Islet of Langerhans (tissue), 1 donor: ENCODE data around the gene ATF7.
"Not testable (repeated sequence)": the region's sequence is repeated elsewhere in the genome, so short reads cannot be mapped to it uniquely, and the experiment has no call there.

Experiments
- FAIRE-seq: peaks from one replicate; lab custom pipeline; 2011; peaks lifted over from hg19 to GRCh38; lab: Jason Lieb, UNC

Gene ATF7

DNA sequence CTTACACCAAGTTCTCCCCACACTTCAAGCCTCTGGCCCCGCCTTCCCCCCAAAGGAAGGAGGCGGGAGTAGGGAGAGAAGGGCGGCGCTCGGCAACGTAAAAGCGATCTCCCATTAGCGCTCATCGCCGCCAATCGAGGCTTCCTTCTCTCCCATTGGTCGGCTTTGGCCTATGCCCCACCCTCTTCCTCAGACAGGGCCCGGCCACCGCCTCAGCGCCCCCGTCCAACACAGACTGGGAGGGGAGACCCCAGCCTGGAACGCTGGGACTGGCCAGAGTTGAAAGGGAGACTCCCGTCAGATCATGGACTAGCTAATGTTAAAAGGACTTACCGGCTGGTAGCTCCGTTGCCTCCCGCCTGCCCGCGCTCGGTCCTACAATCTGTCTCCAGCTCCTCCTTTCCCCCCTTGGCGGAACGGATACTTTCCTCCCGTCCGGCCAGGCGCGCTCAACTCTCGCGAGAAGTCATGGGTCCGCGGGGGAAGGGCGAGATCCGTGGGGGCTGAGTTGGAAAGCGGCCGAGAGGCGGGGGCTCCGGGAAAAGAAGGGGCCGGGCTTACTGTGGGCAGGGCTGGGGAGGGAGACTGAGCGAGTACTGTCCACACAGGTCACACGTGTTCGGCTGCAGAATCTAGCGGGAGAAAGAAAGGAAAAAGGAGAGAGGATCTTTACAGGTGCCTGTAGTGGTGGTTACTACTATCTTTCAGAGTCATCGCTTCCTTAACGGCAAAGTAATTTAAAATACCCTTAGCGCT lies at the start of gene ATF7:
Gene ATF7 (minus strand): TSS at position 437 of the 756 bp plus-strand sequence. CDS start 25,382 bp downstream, outside the sequence.
- peak; percentile 41 for FAIRE-seq

DNA sequence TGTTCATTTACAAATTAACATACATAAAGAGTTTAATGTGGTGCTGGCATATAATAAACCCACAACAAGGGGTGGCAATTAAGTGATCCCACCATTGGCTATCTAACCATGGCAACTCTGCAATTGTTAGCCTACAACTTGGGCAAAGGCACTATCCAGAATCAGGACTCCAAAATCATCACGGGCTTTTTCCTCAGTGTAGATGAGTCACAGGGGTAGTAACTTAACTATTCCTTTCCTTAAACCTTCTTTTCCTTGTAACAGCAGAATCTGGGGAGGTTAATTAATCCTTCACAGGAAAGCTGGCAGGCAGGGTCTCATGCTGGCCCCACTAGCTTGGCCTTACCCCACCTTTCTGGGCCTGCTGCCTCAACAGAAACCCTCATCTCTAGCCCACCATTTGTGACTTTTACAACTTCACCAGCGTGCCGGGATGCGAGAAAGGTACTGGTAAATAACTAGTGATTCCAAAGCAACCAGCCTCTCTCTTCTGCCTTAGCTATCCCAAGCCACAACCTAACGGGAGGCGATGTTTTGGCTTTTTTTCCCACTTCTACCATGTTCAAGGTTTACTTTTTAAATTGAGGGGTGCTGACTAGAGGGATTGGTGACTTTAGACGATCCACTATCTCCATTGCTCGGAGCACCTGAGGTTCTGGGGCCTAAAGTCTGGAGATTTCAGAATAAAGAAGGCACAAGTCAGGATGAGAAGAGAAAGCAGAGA lies 49.0 kb upstream of the ATF7 start:
- no peak for FAIRE-seq

DNA sequence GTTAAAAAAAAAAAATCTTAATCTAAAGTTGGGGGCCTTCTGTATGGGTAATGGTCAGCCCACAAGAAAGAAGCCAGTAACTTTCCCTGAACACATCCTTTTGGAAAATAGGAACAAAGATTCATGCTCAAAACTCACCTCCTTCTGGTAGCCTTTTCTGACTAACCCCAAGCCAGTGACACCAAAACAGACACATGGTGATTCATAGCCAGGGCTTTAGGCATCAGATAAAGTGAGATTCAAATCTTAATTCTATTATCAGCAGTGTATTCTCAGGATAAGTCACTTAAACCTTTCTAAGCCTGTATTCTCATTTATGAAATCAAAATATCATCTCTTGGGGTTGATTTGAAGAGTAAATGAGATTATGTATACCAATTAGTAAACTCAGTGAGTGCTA lies 44.8 kb upstream of the ATF7 start:
- no peak for FAIRE-seq

DNA sequence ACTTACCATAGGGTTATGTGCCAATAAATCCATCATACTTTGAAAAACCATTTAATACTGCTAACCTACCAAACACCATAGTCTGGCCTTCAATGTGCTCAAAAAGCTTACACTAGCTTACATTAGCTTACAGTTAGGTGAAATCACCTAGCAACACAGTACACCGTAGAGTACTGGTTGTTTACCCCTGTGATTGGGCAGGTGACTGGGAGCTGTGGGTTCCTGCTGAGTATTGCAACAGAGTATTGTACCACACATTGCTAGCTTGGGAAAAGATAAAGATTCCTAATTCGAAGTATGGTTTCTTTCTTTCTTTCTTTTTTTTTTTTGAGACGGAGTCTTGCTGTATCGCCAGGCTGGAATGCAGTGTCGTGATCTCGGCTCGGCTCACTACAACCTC lies 44.1 kb upstream of the ATF7 start:
- FAIRE-seq: no peak

DNA sequence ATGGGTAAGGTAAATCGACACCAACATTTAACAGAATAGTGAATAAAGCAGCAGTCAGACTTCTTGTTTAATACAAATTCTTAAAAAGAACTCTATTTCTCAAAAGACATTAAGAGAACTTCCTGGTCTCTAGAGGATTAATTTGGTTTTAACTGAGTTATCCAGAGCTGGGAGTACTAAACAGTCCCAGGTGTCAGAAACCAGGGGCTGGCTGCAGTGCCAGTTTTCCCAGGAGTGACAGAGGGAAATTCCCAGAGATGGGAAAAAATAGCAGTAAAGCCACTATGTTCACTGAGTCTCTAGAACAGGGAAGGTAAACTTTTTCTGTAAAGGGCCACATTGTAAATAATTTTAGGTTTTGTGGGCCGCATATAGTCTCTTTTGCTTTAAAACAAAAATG lies 40.9 kb upstream of the ATF7 start:
- no peak for FAIRE-seq

DNA sequence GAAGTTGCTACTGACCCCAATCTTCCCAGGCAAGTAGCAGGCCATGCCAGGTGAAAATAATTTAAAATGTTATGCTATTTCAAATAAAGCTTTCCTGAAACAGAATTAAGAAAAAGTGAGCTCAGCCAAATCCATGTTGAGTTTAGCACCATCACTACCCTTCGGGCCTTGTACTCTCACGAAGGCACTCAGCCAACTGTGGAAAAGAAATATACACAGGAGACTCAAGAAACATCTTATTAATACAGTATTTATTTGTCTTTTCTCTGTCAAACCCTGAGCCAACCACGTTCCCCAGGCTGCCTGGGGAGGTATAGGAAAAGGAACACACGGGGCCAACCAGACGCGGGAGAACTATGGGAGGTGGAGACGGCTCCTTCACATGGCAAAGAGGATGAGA lies 38.8 kb upstream of the ATF7 start:
- FAIRE-seq: no peak

DNA sequence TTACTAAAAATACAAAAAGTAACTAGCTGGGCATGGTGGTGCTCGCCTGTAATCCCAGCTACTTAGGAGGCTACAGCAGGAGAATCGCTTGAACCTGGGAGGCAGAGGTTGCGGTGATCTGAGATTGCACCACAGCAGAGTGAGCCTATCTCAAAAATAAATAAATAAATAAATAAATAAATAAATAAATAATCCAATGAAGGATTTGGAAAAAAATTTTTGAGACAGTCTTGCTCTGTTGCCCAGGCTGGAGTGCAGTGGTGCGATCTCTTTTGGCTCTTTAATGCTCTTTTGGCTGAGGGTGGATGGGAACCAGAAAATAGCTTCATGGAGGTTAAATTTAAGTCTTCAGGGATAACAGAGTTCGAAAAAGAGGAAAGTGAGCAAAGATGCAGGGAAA lies 38.0 kb upstream of the ATF7 start:
- no peak for FAIRE-seq

DNA sequence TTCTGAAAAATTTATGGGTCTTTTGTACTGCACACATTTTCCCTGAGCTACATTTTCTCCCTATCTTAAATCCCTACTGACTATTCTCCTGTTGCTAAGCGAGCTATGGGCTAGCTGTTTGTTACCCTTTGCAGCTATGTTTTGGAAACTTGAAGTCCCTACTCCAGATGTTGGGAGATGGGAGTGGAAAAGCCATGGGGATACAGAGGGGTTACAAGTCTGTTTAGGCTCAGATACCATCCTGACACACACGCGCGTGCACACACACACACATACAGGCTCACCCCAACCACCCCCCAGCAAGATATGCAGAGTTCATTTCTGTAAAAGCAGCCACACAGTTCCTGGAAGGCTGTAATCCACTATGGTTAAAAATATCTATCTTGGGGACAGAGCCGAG lies 33.9 kb upstream of the ATF7 start:
- no peak for FAIRE-seq

DNA sequence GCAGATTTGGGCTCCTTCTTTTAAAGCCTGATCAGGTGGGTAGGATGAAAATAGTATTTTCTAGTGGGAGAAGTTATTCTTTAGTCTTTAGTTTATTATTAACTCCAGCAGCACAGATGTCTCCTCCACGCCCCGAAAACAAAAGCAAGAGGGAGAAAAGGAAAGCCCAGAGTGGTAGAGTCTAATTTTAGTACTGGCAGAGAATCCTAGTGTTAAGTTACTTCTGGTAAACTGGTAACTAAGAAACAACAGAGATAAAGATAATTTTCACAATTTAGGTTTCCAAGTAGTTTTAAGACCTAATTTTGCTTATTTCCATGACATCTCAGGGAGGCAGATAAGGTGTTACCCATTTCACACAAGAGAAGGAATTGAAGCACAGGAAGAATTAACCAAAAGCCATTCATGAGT lies 33.4 kb upstream of the ATF7 start:
- FAIRE-seq: peak; percentile 51

DNA sequence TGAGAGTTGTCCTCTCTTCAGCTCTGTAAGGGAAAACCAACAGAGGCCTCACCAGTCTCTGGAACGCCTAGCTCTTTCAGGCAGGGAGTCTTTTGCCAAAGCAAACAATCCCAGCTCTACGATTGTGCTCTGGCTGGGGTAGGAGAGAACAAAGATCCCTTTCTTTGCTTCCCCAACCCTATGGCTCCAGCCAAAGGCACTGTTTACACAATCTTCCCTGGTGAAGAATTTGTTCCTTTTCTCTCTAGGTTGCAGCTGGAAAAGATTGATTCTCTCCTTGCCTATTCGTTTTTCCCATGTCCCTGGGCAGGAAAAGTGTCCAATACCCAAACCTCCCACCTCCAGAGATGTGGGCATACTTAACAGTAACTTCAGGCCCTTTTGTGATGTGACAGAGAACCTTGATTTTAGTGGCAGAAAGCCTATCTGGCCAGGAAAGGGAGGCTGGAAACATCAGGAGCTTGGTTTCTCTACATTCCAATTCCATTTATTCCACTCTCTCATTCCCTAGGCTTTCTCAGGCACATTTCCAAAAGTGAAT lies 32.9 kb upstream of the ATF7 start:
- no peak for FAIRE-seq

DNA sequence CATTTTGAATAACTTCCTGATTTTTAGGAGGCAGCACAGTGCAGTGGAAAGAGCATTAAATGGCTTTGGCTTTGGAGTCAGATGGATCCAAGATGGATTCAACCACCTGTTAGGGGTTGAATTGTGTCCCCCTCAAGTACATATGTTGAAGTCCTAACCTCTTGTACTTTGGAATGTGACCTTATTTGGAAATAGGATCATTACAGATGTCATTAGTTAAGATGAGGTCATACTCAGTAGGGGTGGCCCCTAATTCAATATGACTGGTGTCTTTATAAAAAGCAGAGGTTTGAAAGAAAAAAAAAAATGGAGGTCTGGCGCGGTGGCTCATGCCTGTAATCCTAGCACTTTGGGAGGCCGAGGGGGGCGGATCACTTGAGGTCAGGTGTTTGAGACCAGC lies 30.9 kb upstream of the ATF7 start:
- FAIRE-seq: no peak

DNA sequence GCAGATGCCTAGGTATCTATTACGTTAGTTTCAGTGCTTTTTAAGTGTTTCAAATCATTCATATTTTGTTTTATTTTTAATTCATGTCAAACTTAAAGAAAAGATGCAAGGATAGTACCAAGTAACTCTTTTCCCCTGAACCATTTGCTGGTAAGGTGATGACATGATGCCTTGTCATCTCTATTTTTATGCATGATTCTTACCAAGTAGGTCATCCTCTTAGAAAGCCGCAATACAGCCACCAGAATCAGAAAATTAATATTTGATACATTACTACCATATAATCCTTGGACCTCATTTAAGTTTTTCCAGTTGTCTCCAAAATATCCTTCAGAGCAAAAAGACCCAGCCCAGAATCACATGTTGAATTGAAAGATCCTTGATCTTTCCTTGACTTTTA lies 27.4 kb upstream of the ATF7 start:
- no peak for FAIRE-seq

DNA sequence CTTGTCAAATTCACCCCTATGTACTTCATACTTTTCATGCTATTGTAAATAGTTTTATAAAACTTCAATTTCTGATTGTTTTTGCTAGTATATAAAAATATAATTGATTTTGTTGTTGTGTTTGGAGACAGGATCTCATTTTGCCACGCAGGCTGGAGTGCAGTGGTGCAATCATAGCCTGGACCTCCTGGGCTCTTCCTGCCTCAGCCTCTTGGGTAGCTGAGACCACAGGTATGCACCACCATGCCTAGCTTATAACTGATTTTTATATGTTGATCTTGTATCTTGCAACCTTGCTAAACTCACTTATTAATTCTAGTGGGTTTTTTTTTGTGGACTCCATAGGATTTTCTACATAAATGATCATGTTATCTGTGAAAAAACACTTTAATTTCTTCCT lies 26.2 kb upstream of the ATF7 start:
- no peak for FAIRE-seq

DNA sequence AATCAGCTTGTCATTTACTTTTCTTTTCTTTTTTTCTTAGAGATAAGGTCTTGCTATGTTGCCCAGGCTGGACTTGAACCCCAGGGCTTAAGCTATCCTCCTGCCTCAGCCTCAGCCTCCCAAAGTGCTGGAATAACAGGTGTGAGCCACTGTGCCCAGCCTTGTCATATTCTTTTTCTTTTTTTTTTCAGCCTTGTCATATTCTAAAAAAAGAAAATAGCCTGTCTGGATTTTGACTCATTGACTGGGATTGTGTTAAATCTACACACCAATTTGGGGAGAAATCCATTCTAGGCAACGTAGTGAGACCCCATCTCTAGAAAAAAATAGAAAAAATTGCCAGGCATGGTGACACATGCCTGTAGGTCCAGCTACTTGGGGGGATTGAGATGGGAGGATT lies 25.6 kb upstream of the ATF7 start:
- no peak for FAIRE-seq

DNA sequence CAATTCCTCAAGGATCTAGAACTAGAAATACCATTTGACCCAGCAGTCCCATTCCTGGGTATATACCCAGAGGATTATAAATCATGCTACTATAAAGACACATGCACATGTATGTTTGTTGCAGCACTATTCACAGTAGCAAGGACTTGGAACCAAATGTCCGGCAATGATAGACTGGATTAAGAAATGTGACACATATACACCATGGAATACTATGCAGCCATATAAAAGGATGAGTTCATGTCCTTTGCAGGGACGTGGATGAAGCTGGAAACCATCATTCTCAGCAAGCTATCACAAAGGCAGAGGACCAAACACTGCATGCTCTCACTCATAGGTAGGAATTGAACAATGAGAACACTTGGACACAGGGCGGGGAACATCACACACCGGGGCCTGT lies 20.1 kb upstream of the ATF7 start:
- FAIRE-seq: not testable (repeated sequence)

DNA sequence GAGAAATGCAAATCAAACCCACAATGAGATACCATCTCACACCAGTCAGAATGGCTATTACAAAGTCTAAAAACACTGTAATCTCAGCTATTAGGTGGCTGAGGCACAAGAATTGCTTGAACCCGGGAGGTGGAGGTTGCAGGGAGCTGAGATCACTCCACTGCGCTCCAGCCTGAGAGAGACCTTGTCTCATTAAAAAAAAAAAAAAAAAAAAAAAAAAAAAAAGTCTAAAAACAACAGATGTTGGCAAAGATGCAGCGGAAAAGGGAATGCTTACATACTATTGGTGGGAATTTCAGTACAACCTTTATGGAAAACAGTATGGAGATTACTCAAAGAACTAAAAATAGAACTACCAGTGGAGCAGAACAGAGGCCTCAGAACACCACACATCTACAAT lies 19.0 kb upstream of the ATF7 start:
- FAIRE-seq: no peak

DNA sequence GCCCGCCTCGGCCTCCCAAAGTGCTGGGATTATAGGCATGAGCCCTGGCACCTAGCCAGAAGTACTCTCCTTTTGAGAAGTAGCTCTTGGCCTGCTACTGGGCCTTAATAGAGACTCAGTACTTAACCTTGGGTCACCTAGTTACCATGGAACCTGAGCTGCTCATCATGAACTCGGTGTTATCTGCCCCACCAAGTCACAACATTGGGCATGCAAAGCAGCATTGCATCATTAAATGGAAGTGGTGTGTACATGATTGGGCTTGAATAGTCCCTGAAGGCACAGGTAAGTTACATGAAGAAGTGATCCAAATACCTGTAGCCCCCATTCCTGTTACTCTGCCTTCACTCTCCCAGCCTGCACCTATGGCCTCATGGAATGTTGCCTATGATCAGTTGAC lies 18.0 kb upstream of the ATF7 start:
- FAIRE-seq: no peak

DNA sequence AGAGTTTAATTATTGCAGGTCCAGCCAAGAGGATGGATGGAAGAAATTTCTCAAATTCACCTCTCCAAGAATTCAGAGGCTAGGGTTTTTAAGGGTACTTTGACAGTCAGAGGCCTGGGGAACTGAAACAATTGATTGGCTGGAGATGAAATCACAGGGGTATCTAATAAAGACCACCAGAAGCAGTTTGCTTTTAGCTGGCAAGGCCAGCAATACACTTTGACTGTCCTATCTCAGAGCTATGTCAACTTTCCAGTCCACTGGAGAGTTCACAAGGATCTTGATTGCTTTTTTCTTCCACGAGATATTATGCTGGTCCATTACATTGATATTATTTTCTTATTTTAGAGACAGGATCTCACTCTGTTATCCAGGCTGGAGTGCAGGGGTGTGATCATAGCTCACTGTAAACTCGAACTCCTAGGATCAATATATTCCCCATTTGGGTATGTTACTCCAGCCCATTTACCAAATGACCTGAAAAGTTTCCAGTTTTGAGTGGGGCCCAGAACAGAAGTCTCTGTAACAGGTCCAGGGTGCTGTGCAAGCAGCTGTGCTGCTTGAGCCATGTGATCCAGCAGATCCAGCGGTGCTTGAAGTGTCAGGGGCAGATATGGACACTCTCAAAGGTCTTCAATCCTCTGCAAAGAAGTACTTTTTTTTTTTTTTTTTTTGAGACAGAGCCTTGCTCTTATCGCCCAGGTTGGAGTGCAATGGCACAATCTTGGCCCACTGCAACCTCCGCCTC lies 17.2 kb upstream of the ATF7 start:
- FAIRE-seq: no peak

DNA sequence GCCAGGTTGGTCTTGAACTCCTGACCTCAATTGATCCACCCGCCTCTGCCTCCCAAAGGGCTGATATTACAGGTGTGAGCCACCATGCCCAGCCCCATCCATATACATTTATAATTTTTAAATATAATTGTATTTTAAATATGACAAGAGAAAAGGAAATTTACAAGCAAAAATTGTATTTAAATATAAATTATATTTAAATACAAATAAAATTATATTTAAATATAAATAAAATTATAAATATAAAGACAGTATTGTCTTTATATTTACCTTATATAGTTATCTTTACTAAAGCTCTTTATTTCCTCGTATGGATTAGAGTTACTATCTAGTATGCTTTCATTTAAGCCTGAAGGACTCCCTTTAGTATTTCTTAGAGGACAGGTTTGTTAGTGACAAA lies 11.9 kb upstream of the ATF7 start:
- FAIRE-seq: no peak

DNA sequence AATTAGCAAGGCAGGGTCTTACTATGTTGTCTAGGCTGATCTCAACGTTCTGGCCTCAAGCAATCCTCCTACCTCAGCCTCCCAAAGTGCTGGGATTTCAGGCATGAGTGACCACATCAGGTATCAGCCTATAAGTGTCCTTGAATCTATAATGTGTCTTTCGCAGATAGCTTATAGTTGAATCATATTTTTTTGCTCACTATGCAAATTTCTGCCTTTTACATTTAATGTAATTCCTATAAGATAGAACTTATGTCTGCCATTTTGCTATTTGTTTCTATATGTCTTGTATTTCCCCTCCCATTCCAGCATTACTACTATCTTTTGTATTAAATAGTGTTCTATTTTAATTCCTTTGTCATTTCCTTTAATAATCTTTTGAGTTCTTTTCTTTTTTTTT lies 10.5 kb upstream of the ATF7 start:
- FAIRE-seq: no peak

DNA sequence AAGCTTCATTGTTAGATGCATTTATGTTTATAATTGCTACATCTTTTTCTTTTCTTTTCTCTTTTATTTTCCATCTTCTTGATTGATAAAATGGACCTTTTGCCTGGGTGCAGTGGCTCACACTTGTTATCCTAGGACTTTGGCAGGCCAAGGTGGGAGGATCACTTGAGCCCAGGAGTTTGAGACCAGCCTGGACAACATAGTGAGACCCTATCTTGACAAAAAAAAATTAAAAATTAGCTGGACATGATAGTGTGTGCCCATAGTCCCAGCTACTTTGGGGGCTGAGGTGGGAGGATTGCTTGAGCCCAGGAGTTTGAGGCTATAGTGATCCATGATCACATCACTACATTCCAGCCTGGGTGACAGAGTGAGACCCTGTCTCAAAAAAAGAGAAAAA lies 9.5 kb upstream of the ATF7 start:
- FAIRE-seq: not testable (repeated sequence)

DNA sequence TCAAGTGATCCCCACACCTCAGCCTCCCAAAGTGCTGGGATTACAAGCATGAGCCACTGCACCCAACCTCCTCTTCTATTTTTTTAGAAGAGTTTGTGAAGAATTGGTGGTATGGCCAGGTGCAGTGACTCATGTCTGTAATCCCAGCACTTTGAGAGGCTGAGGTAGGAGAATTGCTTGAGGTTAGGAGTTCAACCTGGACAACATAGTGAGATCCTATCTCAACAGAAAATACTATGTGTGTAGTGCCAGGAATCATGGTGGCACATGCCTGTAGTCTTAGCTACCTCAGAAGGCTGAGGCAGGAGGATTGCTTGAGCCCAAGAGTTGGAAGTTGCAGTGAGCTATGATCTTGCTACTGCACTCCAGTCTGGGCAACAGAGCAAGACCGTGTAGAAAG lies 5.5 kb upstream of the ATF7 start:
- no peak for FAIRE-seq

DNA sequence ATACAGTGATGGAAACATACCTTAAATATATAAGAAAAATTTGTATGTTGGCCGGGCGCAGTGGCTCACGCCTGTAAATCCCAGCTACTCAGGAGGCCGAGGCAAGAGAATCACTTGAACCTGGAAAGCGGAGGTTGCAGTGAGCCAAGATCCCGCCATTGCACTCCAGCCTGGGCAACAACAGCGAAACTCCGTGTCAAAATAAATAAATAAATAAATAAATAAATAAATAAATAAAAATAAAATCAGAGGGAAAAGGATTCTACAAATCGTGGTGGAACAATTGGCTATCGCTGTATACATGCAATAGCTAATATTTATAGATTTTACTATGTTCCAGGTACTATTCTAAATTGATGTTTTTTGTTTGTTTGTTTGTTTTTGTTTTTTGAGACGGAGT lies 1.7 kb upstream of the ATF7 start:
- FAIRE-seq: no peak
